ENCODE measurements around the gene PDE2A. TPM values are rescaled to one million over a fixed set of nuclear protein-coding genes. Genes with fewer than 3 reads are reported as not detected.

PDE2A gene
- polyA plus RNA-seq, 1 donor (not counting 4 experiments of a cell fraction or from before 2014, with no cell fraction given): 0.38 TPM

DNA sequence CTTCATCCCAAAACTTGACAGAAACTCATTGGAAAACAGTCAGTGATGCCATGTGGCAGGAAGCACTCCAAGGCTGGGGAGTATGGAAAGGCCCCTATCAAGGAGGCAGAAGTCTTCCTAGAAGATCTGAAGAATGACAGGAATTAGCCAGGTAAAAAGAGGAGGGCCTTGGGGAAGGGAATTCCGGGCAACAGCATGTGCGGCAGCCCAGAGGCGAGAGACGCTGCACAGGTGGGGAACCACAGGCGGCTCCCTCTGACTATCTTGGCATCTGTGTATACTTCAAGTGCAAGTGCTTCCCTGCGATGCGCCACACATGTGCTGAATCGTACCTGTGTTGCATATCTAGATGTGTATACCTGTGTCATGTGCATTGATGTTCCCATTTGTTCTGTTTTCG lies 12.7 kb downstream of the PDE2A start:
- no peaks in the 10 kb centered on the region for H3K79me2 ChIP-seq (ENCODE audit: control insufficient read depth, insufficient read depth, low read length)
- no peak for FAIRE-seq
- peaks cover 18% of the 10 kb centered on the region for H3K27me3 ChIP-seq (ENCODE audit: control insufficient read depth, extremely low read depth, insufficient read depth, low read length)
- TF ChIP-seq CTCF (optimal IDR thresholded peaks at IDR 0.05 in 1 of 3, IDR thresholded peaks at IDR 0.05 in 1 of 3, conservative IDR thresholded peaks at IDR 0.05 in 1 of 3; ENCODE audit: extremely low read depth in 1 of 3, insufficient read depth in 2 of 3, low read length in 3 of 3) (no peak), EZH2 (IDR thresholded peaks at IDR 0.05; ENCODE audit: low read length) (no peak)
- no peaks in the 10 kb centered on the region for H3K4me1 ChIP-seq (ENCODE audit: control insufficient read depth, extremely low read depth, insufficient read depth, low read length)
- no peaks in the 10 kb centered on the region for H4K20me1 ChIP-seq (ENCODE audit: control insufficient read depth, extremely low read depth, insufficient read depth, low read length)
- no peaks in the 10 kb centered on the region for H3K36me3 ChIP-seq (ENCODE audit: control insufficient read depth in 2 of 2, extremely low read depth in 1 of 2, insufficient read depth in 2 of 2, low read length in 2 of 2)
- dilution Hi-C loops (cut with MboI; ENCODE audit: extremely low pct_ligation_motif_present, low sequenced_read_pairs): no loop called here
- no peaks in the 10 kb centered on the region for H3K9me3 ChIP-seq (ENCODE audit: control insufficient read depth, low read depth, low read length)
- no peak overlapping the region for H3K4me3 ChIP-seq (ENCODE audit: control insufficient read depth in 2 of 3, extremely low read depth in 1 of 3, insufficient read depth in 2 of 3, low read depth in 1 of 3, low read length in 3 of 3)
- no peak overlapping the region for H3K9ac ChIP-seq (ENCODE audit: control insufficient read depth, extremely low read depth, insufficient read depth, low read length)
- no peak overlapping the region for H3K27ac ChIP-seq (ENCODE audit: control insufficient read depth, insufficient read depth, low read length)
- H3K4me2 ChIP-seq (ENCODE audit: control insufficient read depth, extremely low read depth, insufficient read depth, low read depth, low read length): no peak overlapping the region
- DNase-seq (ENCODE audit: low read depth, low spot score): no peak
- no peak overlapping the region for H2AFZ ChIP-seq (ENCODE audit: control insufficient read depth, low read length)
- H3K9me1 ChIP-seq (ENCODE audit: control insufficient read depth, extremely low read depth, insufficient read depth, low read length): no peaks in the 10 kb centered on the region

- Histone ChIP-seq H3K4me2 (ENCODE audit: control insufficient read depth, extremely low read depth, insufficient read depth, low read depth, low read length) (no peak overlapping the region), H3K79me2 (ENCODE audit: control insufficient read depth, insufficient read depth, low read length) (no peaks in the 10 kb centered on the region), H3K9me1 (ENCODE audit: control insufficient read depth, extremely low read depth, insufficient read depth, low read length) (no peaks in the 10 kb centered on the region), H3K27me3 (ENCODE audit: control insufficient read depth, extremely low read depth, insufficient read depth, low read length) (peaks cover 25% of the 10 kb centered on the region), H3K9me3 (ENCODE audit: control insufficient read depth, low read depth, low read length) (no peaks in the 10 kb centered on the region), H3K4me1 (ENCODE audit: control insufficient read depth, extremely low read depth, insufficient read depth, low read length) (no peaks in the 10 kb centered on the region), H3K27ac (ENCODE audit: control insufficient read depth, insufficient read depth, low read length) (no peak overlapping the region), H3K9ac (ENCODE audit: control insufficient read depth, extremely low read depth, insufficient read depth, low read length) (no peak overlapping the region), H2AFZ (ENCODE audit: control insufficient read depth, low read length) (no peak overlapping the region), H3K36me3 (ENCODE audit: control insufficient read depth in 2 of 2, extremely low read depth in 1 of 2, insufficient read depth in 2 of 2, low read length in 2 of 2) (no peaks in the 10 kb centered on the region), H4K20me1 (ENCODE audit: control insufficient read depth, extremely low read depth, insufficient read depth, low read length) (no peaks in the 10 kb centered on the region), H3K4me3 (ENCODE audit: control insufficient read depth in 2 of 3, extremely low read depth in 1 of 3, insufficient read depth in 2 of 3, low read depth in 1 of 3, low read length in 3 of 3) (no peak overlapping the region)
- TF ChIP-seq CTCF (optimal IDR thresholded peaks at IDR 0.05 in 1 of 3, IDR thresholded peaks at IDR 0.05 in 1 of 3, conservative IDR thresholded peaks at IDR 0.05 in 1 of 3; ENCODE audit: extremely low read depth in 1 of 3, insufficient read depth in 2 of 3, low read length in 3 of 3) (no peak), EZH2 (IDR thresholded peaks at IDR 0.05; ENCODE audit: low read length) (no peak)
- DNase-seq (ENCODE audit: low read depth, low spot score) (no peak), FAIRE-seq (no peak)
- dilution Hi-C loops (cut with MboI; ENCODE audit: extremely low pct_ligation_motif_present, low sequenced_read_pairs): no loop called here
Observed at GRCh38 chr11:72658989-72659640, 15.1 kb downstream of the PDE2A start.
